Osteocyte (in vitro differentiated cells): ENCODE data around the gene RAPSN. TPM values are rescaled to one million over a fixed set of nuclear protein-coding genes. Genes with fewer than 3 reads are reported as not detected.
"Not testable (repeated sequence)": the region's sequence is repeated elsewhere in the genome, so short reads cannot be mapped to it uniquely, and the experiment has no call there.

Source experiments
- DNase-seq: peaks from one replicate; pipeline ENCODE4 v3.0.0; 2021; ENCODE audit warnings: mixed read lengths; ENCODE audit not compliant: unreplicated experiment; ENCODE audit errors: extremely low spot score
- H3K27ac Mint-ChIP-seq: one replicate; pipeline ENCODE4 v1.8.0; 2021; ENCODE audit warnings: mild to moderate bottlenecking, mixed read lengths; ENCODE audit not compliant: unreplicated experiment
- H3K27me3 Mint-ChIP-seq: one replicate; pipeline ENCODE4 v1.8.0; 2021; ENCODE audit warnings: mixed read lengths; ENCODE audit not compliant: unreplicated experiment
- H3K36me3 Mint-ChIP-seq: one replicate; pipeline ENCODE4 v1.8.0; 2021; ENCODE audit warnings: mixed read lengths; ENCODE audit not compliant: unreplicated experiment
- H3K4me1 Mint-ChIP-seq: one replicate; pipeline ENCODE4 v1.8.0; 2021; ENCODE audit warnings: mixed read lengths; ENCODE audit not compliant: unreplicated experiment
- H3K4me3 Mint-ChIP-seq: one replicate; pipeline ENCODE4 v1.8.0; 2021; ENCODE audit warnings: mild to moderate bottlenecking, moderate library complexity, mixed read lengths; ENCODE audit not compliant: unreplicated experiment
- H3K9me3 Mint-ChIP-seq: one replicate; pipeline ENCODE4 v1.8.0; 2021; ENCODE audit warnings: mixed read lengths; ENCODE audit not compliant: unreplicated experiment
- CTCF ChIP-seq: fragments of 200-600 bp; sonication (generic); IDR thresholded peaks from 2 replicates; pipeline ENCODE4 v1.5.0; 2021; ENCODE audit warnings: antibody characterized with exemption, mild to moderate bottlenecking, moderate library complexity
- total RNA-seq: library from RNA; stranded (reverse); gene quantifications from 2 replicates; pipeline ENCODE4 v1.2.1, GENCODE V29; 2021

Gene RAPSN
- total RNA-seq, 1 donor from 2014 or later, result 0.24 TPM

GRCh38 chr11:47466201-47466600, 17.3 kb upstream of the RAPSN start:
- no peak for TF ChIP-seq CTCF
- H3K27me3 Mint-ChIP-seq, result no peaks in the 10 kb centered on the region
- H3K9me3 Mint-ChIP-seq, result no peaks in the 10 kb centered on the region
- H3K4me1 Mint-ChIP-seq, result peaks cover 47% of the 10 kb centered on the region
- DNase-seq, result no peak
- peaks cover 21% of the 10 kb centered on the region for H3K36me3 Mint-ChIP-seq
- H3K27ac Mint-ChIP-seq, result peak overlapping the region; percentile 80
- peak overlapping the region; percentile 18 for H3K4me3 Mint-ChIP-seq

- Mint-ChIP-seq H3K4me1 (peaks cover 45% of the 10 kb centered on the region), H3K27me3 (no peaks in the 10 kb centered on the region), H3K9me3 (no peaks in the 10 kb centered on the region), H3K4me3 (no peak overlapping the region), H3K36me3 (peaks cover 15% of the 10 kb centered on the region), H3K27ac (no peak overlapping the region)
- DNase-seq, result no peak
- no peak for TF ChIP-seq CTCF
These were observed 15.5 kb upstream of the RAPSN start for GRCh38 chr11:47464483-47464882.

GRCh38 chr11:47461876-47462275, 12.9 kb upstream of the RAPSN start:
- H3K27ac Mint-ChIP-seq, result no peak overlapping the region

GRCh38 chr11:47460571-47461235, 11.8 kb upstream of the RAPSN start:
- peaks cover 8% of the 10 kb centered on the region for H3K4me1 Mint-ChIP-seq
- H3K4me3 Mint-ChIP-seq, result no peak overlapping the region
- peaks cover 3% of the 10 kb centered on the region for H3K36me3 Mint-ChIP-seq
- H3K27me3 Mint-ChIP-seq, result no peaks in the 10 kb centered on the region
- no peak for DNase-seq
- TF ChIP-seq CTCF, result no peak
- peak overlapping the region; percentile 11 for H3K27ac Mint-ChIP-seq
- no peaks in the 10 kb centered on the region for H3K9me3 Mint-ChIP-seq

More at GRCh38 chr11:47461876-47462275, 12.9 kb upstream of the RAPSN start:
- Mint-ChIP-seq H3K36me3 (peaks cover 3% of the 10 kb centered on the region), H3K4me3 (no peak overlapping the region), H3K27me3 (no peaks in the 10 kb centered on the region), H3K4me1 (peaks cover 20% of the 10 kb centered on the region), H3K9me3 (no peaks in the 10 kb centered on the region)
- no peak for TF ChIP-seq CTCF
- no peak for DNase-seq

GRCh38 chr11:47454258-47454671, 5.3 kb upstream of the RAPSN start:
- not testable (repeated sequence) for H3K9me3 Mint-ChIP-seq, H3K27me3 Mint-ChIP-seq, DNase-seq, H3K4me3 Mint-ChIP-seq, H3K27ac Mint-ChIP-seq, H3K4me1 Mint-ChIP-seq, H3K36me3 Mint-ChIP-seq
- peak; percentile 84 for TF ChIP-seq CTCF
